Astrocyte of the spinal cord (primary cell): ENCODE measurements around the gene PWWP2B.
"Not testable (repeated sequence)": the region's sequence is repeated elsewhere in the genome, so short reads cannot be mapped to it uniquely, and the experiment has no call there.

Source experiments
- DNase-seq: peaks from one replicate; pipeline ENCODE4 v3.0.0; 2011; ENCODE audit warnings: low read depth, low spot score
- H3K4me3 ChIP-seq: 2 replicates; pipeline ENCODE4 v1.5.1; 2011; ENCODE audit warnings: low read depth, mild to moderate bottlenecking, low read length, moderate library complexity
- CTCF ChIP-seq: IDR thresholded peaks from 2 replicates; pipeline ENCODE4 v1.5.1; 2012; ENCODE audit warnings: low read depth, mild to moderate bottlenecking, low read length, inconsistent platforms
- in situ Hi-C: cut with HindIII; loops from 2 replicates; pipeline ENCODE4 v1.10.0; 2017; ENCODE audit warnings: low sequenced_read_pairs

PWWP2B gene

GRCh38 chr10:132431537-132432175 is 34.7 kb downstream of the PWWP2B start:
- in situ Hi-C loops = no loop called here
- DNase-seq = no peak
- no peak overlapping the region for H3K4me3 ChIP-seq
- TF ChIP-seq CTCF = no peak

- no peak for DNase-seq
- TF ChIP-seq CTCF = no peak
- H3K4me3 ChIP-seq = no peak overlapping the region
- in situ Hi-C loops = no loop called here
These were observed 35.2 kb downstream of the PWWP2B start for GRCh38 chr10:132432176-132432540.

GRCh38 chr10:132433671-132434340 is 36.8 kb downstream of the PWWP2B start:
- no peak for TF ChIP-seq CTCF
- in situ Hi-C loops = no loop called here
- DNase-seq = no peak
- no peak overlapping the region for H3K4me3 ChIP-seq

GRCh38 chr10:132434405-132435005 is 37.5 kb downstream of the PWWP2B start:
- in situ Hi-C loops = no loop called here
- no peak for TF ChIP-seq CTCF
- H3K4me3 ChIP-seq = no peak overlapping the region
- no peak for DNase-seq

GRCh38 chr10:132435320-132435719 is 38.3 kb downstream of the PWWP2B start:
- H3K4me3 ChIP-seq, in situ Hi-C loops, DNase-seq: not testable (repeated sequence)

- in situ Hi-C loops, H3K4me3 ChIP-seq, DNase-seq: not testable (repeated sequence)
These were observed 39.1 kb downstream of the PWWP2B start for GRCh38 chr10:132436096-132436495.

GRCh38 chr10:132436861-132437410 is 39.9 kb downstream of the PWWP2B start:
- in situ Hi-C loops = no loop called here
- H3K4me3 ChIP-seq = no peak overlapping the region
- DNase-seq = no peak
- no peak for TF ChIP-seq CTCF
